ENCODE data around the gene PTPRT. TPM values are rescaled to one million over a fixed set of nuclear protein-coding genes. Genes with fewer than 3 reads are reported as not detected.

Gene PTPRT
- total and polyA plus RNA-seq, 4 donors, result 0.14 to 2.8 (median 0.40) TPM

DNA sequence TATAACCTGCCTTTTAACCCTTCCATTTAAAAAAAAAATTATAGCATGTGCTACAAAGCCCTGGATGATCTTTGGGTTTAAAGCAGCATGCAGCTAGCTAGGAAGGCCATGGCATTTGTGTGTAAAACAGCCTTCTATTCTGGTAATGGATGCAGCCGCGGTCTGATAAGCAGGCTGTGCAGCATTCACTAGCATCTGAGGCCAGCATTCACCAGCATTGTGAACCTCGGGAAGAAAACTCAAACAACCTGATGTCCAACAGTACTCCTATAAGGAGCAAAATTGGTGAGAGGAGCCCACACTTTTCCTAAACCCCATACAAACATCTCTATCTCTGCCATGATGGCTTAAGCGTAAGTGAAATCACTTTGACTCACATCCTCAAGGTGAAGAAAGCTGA, 265.5 kb downstream of the PTPRT start:
- no peak overlapping the region for H3K4me3 ChIP-seq (ENCODE audit: low read depth in 1 of 3, low read length in 3 of 3)
- no peaks in the 10 kb centered on the region for H3K36me3 ChIP-seq (ENCODE audit: control insufficient read depth in 4 of 4, insufficient read depth in 3 of 4, low read depth in 1 of 4, low read length in 3 of 4)
- WGBS, result 91% methylated on average over 4 of the region's 4 CpGs
- TF ChIP-seq, protein P1, sequence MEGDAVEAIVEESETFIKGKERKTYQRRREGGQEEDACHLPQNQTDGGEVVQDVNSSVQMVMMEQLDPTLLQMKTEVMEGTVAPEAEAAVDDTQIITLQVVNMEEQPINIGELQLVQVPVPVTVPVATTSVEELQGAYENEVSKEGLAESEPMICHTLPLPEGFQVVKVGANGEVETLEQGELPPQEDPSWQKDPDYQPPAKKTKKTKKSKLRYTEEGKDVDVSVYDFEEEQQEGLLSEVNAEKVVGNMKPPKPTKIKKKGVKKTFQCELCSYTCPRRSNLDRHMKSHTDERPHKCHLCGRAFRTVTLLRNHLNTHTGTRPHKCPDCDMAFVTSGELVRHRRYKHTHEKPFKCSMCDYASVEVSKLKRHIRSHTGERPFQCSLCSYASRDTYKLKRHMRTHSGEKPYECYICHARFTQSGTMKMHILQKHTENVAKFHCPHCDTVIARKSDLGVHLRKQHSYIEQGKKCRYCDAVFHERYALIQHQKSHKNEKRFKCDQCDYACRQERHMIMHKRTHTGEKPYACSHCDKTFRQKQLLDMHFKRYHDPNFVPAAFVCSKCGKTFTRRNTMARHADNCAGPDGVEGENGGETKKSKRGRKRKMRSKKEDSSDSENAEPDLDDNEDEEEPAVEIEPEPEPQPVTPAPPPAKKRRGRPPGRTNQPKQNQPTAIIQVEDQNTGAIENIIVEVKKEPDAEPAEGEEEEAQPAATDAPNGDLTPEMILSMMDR (IDR thresholded peaks at IDR 0.05; ENCODE audit: low read depth, low read length, missing input control), result no peak
- no peak overlapping the region for H3K27ac ChIP-seq (ENCODE audit: low read depth in 1 of 2, low read length in 2 of 2)
- no peaks in the 10 kb centered on the region for H3K27me3 ChIP-seq (ENCODE audit: control insufficient read depth in 4 of 4, insufficient read depth in 4 of 4, low read length in 3 of 4)
- no peak overlapping the region for H3K9ac ChIP-seq (ENCODE audit: low read depth in 1 of 2, low read length in 2 of 2)
- H3K4me1 ChIP-seq (ENCODE audit: control insufficient read depth in 4 of 4, insufficient read depth in 4 of 4, low read length in 3 of 4), result no peaks in the 10 kb centered on the region
- H3K9me3 ChIP-seq (ENCODE audit: control insufficient read depth in 4 of 4, low read length in 3 of 4), result no peaks in the 10 kb centered on the region
- no peak for DNase-seq (ENCODE audit: low spot score)

DNA sequence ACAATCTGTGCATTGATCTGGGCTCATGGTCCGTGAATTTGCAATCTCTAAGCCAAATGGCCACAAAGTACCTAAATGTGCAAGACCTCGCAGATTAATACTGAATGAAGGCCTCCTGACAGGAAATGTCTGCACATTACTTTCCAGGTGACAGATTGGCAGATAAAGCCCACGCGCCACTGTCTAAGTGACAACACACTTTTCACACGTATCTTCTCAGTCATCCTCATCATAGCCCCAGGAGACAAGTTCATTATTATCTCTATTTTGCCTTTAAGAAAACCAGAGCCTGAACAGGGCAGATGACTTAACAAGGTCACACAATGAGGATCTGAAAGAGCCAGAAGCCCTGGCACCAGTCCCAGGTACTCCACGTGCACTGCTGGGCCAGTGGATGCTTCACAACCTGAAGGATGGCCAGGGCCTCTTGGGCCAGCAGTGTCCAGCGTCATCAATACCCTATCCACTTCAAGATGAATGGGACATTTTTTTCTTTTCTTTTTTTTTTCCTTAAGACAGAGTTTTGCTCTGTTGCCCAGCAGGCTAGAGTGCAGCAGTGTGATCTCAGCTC, 266.3 kb downstream of the PTPRT start:
- TF ChIP-seq MAX (IDR thresholded peaks at IDR 0.05) (no peak), RAD21 (IDR thresholded peaks at IDR 0.05) (no peak), YY1 (IDR thresholded peaks at IDR 0.05) (no peak), GABPA (IDR thresholded peaks at IDR 0.05 in 1 of 2, conservative IDR thresholded peaks at IDR 0.05 in 1 of 2) (no peak), RXRA (IDR thresholded peaks at IDR 0.05) (no peak), JUND (IDR thresholded peaks at IDR 0.05) (no peak), NR2F2 (IDR thresholded peaks at IDR 0.05) (no peak), FOXA1 (IDR thresholded peaks at IDR 0.05) (no peak), SP1 (IDR thresholded peaks at IDR 0.05) (no peak), HNF4G (IDR thresholded peaks at IDR 0.05) (no peak), EGR1 (IDR thresholded peaks at IDR 0.05; ENCODE audit: low read depth in 2 of 2) (no peak), REST (IDR thresholded peaks at IDR 0.05) (no peak)
- H3K27me3 ChIP-seq (ENCODE audit: control insufficient read depth in 4 of 4, insufficient read depth in 4 of 4, low read length in 3 of 4), result no peaks in the 10 kb centered on the region
- no peak overlapping the region for H3K27ac ChIP-seq (ENCODE audit: low read depth in 1 of 2, low read length in 2 of 2)
- no peak overlapping the region for H3K4me3 ChIP-seq (ENCODE audit: low read depth in 1 of 3, low read length in 3 of 3)
- no peaks in the 10 kb centered on the region for H3K9me3 ChIP-seq (ENCODE audit: control insufficient read depth in 4 of 4, low read length in 3 of 4)
- WGBS, result 81% methylated on average over 7 of the region's 7 CpGs
- no peaks in the 10 kb centered on the region for H3K4me1 ChIP-seq (ENCODE audit: control insufficient read depth in 4 of 4, insufficient read depth in 4 of 4, low read length in 3 of 4)
- H3K9ac ChIP-seq (ENCODE audit: low read depth in 1 of 2, low read length in 2 of 2), result no peak overlapping the region
- H3K36me3 ChIP-seq (ENCODE audit: control insufficient read depth in 4 of 4, insufficient read depth in 3 of 4, low read depth in 1 of 4, low read length in 3 of 4), result no peaks in the 10 kb centered on the region
- no peak for DNase-seq (ENCODE audit: low spot score)

GRCh38 chr20:42920776-42921175, 268.9 kb downstream of the PTPRT start:
- Histone ChIP-seq H3K27ac (ENCODE audit: low read depth in 1 of 2, low read length in 2 of 2) (no peak overlapping the region), H3K9me3 (ENCODE audit: control insufficient read depth in 4 of 4, low read length in 3 of 4) (no peaks in the 10 kb centered on the region), H3K4me1 (ENCODE audit: control insufficient read depth in 4 of 4, insufficient read depth in 4 of 4, low read length in 3 of 4) (no peaks in the 10 kb centered on the region), H3K9ac (ENCODE audit: low read depth in 1 of 2, low read length in 2 of 2) (no peak overlapping the region), H3K27me3 (ENCODE audit: control insufficient read depth in 4 of 4, insufficient read depth in 4 of 4, low read length in 3 of 4) (no peaks in the 10 kb centered on the region), H3K4me3 (ENCODE audit: low read depth in 1 of 3, low read length in 3 of 3) (no peak overlapping the region), H3K36me3 (ENCODE audit: control insufficient read depth in 4 of 4, insufficient read depth in 3 of 4, low read depth in 1 of 4, low read length in 3 of 4) (no peaks in the 10 kb centered on the region)
- 85% methylated on average over 2 of the region's 2 CpGs for WGBS
- no peak for DNase-seq (ENCODE audit: low spot score)
- no peak for TF ChIP-seq TAF1 (conservative IDR thresholded peaks at IDR 0.05)
- no peak for TF ChIP-seq REST (IDR thresholded peaks at IDR 0.05)
- no peak for TF ChIP-seq SP1 (IDR thresholded peaks at IDR 0.05)
- TF ChIP-seq RAD21 (IDR thresholded peaks at IDR 0.05), result no peak
- TF ChIP-seq HNF4G (IDR thresholded peaks at IDR 0.05), result no peak
- TF ChIP-seq EGR1 (IDR thresholded peaks at IDR 0.05; ENCODE audit: low read depth in 2 of 2), result no peak
- TF ChIP-seq GABPA (IDR thresholded peaks at IDR 0.05 in 1 of 2, conservative IDR thresholded peaks at IDR 0.05 in 1 of 2), result no peak
- no peak for TF ChIP-seq YY1 (IDR thresholded peaks at IDR 0.05)
- no peak for TF ChIP-seq MAX (IDR thresholded peaks at IDR 0.05)
- TF ChIP-seq, protein P2, sequence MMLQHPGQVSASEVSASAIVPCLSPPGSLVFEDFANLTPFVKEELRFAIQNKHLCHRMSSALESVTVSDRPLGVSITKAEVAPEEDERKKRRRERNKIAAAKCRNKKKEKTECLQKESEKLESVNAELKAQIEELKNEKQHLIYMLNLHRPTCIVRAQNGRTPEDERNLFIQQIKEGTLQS (IDR thresholded peaks at IDR 0.05), result no peak

All from liver (tissue), 9 donors.